Measurements from ENCODE around the gene CCNI2. TPM values are rescaled to one million over a fixed set of nuclear protein-coding genes. Genes with fewer than 3 reads are reported as not detected.

The CCNI2 gene
- total RNA-seq, 1 donor, result 0.27 TPM

GRCh38 chr5:132764671-132765238 lies 17.5 kb downstream of the CCNI2 start:
- DNase-seq (ENCODE audit: low read depth in 2 of 3, low spot score in 2 of 3), result no peak

DNA sequence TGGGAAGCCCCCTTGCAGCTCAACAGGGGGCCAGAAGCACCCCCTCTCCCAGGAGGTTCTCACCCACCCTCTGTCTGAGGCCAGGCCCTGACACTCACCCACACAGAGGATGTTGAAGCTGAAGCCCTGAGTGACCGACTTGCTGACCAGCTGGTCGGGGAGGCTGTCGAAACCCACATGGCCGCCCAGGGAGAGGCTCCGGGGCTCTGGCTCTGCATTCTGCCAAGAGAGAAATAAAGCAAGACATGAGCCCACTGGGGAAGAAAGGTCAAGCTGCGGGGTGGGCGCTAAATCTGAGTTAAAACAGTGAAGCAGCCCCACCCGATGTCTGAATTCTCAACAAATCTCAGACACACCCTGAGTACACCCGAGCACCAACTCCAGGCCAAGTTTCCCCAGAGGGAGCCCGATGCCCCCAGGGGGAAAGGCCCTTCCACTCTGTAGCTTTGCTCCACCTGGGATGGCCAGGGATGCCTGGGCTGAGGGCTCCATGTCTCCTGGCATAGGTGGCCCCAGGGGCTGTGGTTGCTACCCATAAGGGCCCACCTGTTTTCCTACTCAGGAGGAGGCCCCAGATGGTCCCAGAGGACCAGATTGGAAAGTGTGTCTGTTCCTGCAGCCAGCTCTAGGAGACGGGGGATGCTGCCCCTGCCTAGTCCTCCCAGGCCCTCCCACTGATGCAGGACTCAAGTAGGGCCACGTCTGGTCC lies 18.2 kb downstream of the CCNI2 start:
- DNase-seq (ENCODE audit: low read depth in 2 of 3, low spot score in 2 of 3), result no peak

- DNase-seq (ENCODE audit: low read depth in 2 of 3, low spot score in 2 of 3), result no peak
Observed at GRCh38 chr5:132766020-132766805, 19.0 kb downstream of the CCNI2 start.

GRCh38 chr5:132766806-132767055 lies 19.5 kb downstream of the CCNI2 start:
- no peak for DNase-seq (ENCODE audit: low read depth in 2 of 3, low spot score in 2 of 3)

DNA sequence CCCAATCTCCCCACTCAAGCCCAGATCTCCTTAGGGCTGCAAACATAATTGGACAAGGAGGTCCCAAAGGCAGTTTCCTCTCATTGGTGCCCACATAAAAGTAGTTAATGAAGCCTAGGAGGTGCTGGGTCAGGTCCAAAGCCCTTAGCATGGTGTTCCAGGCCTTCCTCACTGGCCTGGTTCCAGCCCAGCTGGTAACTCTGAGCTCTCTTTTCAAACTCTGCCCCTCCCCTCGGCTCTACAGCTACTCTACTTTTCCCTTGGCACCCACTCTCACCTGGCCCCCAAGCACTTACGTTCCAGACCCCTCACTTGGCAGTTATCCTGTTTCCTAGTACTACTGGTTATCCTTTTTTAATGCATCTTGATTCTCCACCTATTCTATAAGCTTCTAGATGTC lies 19.9 kb downstream of the CCNI2 start:
- no peak for DNase-seq (ENCODE audit: low read depth in 2 of 3, low spot score in 2 of 3)

DNA sequence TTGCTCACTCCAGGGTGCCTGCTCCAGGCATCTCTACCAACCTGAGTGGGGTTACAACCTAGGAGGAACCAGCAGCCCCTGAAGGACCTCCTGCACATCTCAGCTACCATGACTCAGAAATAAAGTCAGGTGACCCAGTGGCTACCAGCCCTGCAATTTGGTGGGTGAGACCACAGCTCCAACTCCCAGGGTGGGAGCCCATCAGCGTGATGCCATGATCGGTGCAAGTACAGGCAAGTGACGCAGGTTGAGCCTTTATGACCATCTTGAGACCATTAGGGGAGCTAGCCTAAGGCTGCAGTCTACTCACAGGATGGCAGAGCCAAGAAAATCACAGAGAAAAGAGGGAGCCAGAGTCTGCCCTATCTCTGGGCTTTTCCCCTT lies 21.3 kb downstream of the CCNI2 start:
- DNase-seq (ENCODE audit: low read depth in 2 of 3, low spot score in 2 of 3), result no peak

- DNase-seq (ENCODE audit: low read depth in 2 of 3, low spot score in 2 of 3), result no peak
Observed at GRCh38 chr5:132770476-132771159, 23.4 kb downstream of the CCNI2 start.

DNA sequence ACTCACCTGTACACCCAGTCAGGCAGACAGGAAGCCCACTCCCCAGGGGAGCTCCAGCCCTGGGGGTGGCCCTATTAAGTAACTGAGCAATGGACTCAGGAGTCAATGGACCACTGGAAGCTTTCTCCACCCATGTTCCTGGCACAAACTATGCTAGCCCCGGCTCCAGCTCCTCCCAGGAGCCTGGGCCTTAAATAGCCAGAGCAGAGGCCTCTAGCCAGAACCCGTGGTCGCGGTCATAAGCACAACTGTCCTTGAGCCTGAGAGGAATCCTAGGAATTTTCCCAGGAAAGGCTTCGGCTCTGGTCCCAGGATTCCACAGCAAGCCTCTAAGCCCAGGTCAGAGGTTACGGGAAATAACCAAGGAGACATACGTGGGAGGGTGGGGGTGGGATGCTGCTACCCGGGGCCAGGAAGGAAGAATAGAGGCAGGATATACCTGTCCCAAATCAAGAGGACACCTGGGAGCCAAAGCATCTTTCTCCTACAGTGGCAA lies 24.3 kb downstream of the CCNI2 start:
- DNase-seq (ENCODE audit: low read depth in 2 of 3, low spot score in 2 of 3), result no peak

DNA sequence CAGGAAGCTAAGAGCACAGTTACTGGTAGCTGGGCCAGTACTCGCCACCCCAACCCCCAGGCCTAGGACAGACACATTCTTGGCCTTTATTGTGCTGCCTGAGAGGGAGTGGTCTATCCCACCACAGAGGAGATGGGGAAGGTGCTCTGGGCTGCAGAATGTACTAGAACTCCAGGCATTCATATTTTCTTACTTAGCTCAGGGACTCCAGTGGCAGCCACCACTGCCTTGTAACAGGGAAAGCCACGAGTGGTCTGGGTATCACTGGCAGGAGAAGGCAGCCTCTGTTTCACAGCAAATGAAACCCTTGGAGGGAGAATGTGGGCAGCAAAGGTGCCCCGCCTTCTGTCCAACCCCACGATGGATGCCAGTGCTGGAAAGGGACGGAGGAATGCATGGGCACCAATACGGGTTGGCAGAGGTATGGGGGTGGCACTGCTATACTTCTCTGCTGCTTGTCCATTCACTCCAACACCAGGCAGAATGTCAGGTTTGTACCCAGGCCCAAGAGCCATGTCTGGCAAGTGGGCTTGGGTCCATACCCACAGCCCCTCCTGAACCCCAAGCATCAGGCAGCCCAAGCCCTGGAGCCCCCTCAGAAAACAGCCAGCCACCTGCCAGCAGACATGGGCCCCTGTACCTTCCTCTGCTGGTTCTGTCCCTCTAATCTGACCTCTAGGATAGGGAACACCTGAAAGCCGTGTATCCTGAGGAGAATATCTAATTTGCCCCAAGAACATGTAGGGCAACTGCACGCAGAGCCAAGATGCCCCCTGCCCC lies 25.3 kb downstream of the CCNI2 start:
- DNase-seq (ENCODE audit: low read depth in 2 of 3, low spot score in 2 of 3), result no peak

- DNase-seq (ENCODE audit: low read depth in 2 of 3, low spot score in 2 of 3), result no peak
Observed at GRCh38 chr5:132773114-132773513, 25.9 kb downstream of the CCNI2 start.

DNA sequence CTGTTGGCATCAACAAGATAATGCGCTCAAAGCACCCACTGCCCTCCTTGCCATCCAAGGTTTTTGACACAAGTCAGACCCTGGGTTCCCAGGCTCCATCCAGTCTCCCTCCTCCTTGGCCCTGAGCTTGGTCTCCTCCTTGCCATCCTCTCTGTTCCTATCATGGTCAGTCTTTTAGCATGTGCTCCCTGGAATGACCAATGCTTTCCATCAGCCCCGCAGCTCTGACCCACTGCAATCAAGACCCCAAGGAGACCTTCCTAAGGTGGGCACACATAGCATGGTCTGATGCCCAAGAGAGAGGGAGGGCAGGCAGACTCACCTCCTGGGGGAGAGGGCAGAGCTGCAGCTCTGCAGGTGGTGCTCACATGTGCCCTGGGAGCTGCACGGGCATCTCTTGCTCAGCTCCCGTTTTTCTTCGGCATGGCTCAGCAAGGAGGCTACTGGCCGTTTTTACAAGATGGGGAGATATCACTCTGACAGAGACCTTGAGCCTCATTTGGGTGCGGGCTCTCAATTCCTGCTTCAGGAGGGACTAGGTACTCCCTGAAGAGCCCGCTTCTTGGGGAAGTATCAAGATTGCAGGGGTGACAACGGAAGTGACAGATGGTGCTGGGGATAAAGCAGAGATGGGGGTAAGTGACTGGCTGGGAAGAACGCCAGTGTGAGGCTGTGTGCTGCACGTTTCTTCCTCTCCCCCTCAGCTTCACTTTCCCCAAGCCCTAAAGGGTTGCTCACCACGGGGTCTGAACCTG lies 26.6 kb downstream of the CCNI2 start:
- no peak for DNase-seq (ENCODE audit: low read depth in 2 of 3, low spot score in 2 of 3)

DNA sequence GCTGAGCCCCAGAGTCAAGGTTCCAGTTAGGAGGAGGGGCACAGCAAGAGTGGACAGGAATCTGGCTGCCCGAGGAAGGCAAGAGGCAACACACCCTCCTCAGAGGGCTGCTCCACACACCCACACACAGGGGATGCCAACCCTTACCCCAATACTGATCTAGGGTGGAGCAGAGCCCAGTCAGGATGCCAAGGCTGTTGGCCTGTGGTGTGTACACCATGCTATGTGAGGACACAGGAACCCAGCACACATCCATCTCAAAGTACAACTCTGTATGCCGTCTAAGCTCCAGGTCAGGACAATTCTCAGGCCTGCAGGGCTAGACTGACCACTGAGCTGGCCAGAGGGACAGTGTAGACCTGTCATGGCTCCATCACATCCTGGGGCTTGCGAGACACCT lies 27.2 kb downstream of the CCNI2 start:
- no peak for DNase-seq (ENCODE audit: low read depth in 2 of 3, low spot score in 2 of 3)

DNA sequence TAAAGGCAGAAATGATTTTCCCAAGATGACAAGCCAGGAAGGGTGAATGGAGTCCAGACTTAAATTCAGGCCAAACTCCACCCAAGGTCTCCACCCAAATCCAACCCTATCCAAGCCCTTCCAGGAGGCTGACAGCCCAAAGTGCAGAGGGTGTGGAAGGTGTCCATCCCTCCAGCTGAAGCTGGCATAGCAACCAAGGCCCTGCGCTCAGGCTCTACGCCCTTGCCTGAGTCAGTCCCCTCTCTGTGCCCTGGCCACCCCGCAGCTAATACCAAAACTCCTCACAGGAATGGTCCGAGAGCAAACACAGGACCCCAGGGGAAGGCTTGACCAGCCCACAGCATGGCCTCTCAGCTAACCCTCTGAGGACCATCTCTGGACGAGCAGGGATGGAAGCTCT lies 27.7 kb downstream of the CCNI2 start:
- DNase-seq (ENCODE audit: low read depth in 2 of 3, low spot score in 2 of 3), result no peak

DNA sequence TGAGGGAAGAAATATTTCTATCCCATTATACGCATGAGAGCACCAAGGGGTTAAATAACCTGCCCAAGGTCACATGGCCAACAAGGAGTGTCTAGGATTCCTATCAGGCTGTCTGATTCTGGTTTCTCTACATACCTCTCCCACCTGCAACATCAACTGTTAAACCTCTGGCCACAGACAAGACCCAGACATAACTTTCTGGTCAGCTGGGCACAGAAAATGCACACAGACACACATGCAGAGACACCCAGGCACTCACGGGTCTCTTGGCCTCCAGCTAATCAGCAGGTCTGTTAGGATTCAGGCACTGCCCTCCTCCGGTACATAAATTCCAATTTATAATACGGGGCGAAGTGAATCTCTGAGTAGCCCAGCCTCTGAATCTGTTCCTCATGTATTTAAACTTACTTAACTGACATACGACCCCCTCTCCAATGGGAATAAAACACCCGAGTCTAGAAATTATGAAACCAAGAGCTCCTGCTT lies 28.3 kb downstream of the CCNI2 start:
- no peak for DNase-seq (ENCODE audit: low read depth in 2 of 3, low spot score in 2 of 3)

- peak in 1 of 3 donors; percentile 21 for DNase-seq (ENCODE audit: low read depth in 2 of 3, low spot score in 2 of 3)
Observed at GRCh38 chr5:132776131-132776937, 29.1 kb downstream of the CCNI2 start.

GRCh38 chr5:132776938-132777208 lies 29.6 kb downstream of the CCNI2 start:
- DNase-seq (ENCODE audit: low read depth in 2 of 3, low spot score in 2 of 3), result peak in 1 of 3 donors; percentile 18

GRCh38 chr5:132777209-132778069 lies 30.2 kb downstream of the CCNI2 start, which contains the start of gene SEPTIN8:
SEPTIN8 (minus strand) TSS chr5:132777239; CDS start chr5:132777137, 102 bp downstream.
- peak in 1 of 3 donors; percentile 21 for DNase-seq (ENCODE audit: low read depth in 2 of 3, low spot score in 2 of 3)

DNA sequence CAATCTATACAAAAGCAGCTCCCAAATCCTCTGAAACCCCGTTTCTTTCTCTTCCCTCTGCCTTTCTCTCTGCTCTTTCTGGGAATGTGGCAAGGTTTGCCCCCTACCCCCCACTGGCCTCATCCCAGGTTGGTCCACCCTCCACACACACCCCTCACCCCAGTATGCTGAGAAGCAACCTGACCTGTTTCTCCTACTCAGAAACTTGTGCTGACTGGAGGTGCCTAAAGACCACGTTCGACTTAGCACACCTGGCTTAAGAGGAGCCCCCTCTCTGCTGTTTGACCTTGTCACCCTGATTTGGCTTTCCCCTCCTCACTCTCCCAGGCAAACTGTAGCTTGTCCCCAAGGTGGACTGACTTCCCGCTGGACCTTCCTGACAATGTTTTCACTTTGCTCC lies 30.9 kb downstream of the CCNI2 start:
- no peak for DNase-seq (ENCODE audit: low read depth in 2 of 3, low spot score in 2 of 3)
